K562 (cell line): ENCODE data around the gene CLDN25.

Source experiments
- CBFB ChIP-seq: sonication (generic); formaldehyde crosslinking; IDR thresholded peaks from 2 replicates; pipeline ENCODE4 v1.4.0; 2020; ENCODE audit warnings: mild to moderate bottlenecking, missing genetic modification reagents
- NFRKB ChIP-seq: fragments of 450-650 bp; IDR thresholded peaks from 2 replicates; pipeline ENCODE4 v1.6.1; 2016; ENCODE audit warnings: low read depth
- REST ChIP-seq, 2 experiments: fragments of 450-650 bp; formaldehyde crosslinking in 1 of 2; IDR thresholded peaks; 2 replicates each; pipeline versions ENCODE4 v1.4.0 to v1.6.1; 2014 to 2020; ENCODE audit warnings: mild to moderate bottlenecking in 2 of 2, borderline replicate concordance in 1 of 2, low read depth in 1 of 2
- TAF15 ChIP-seq: fragments of 200-400 bp; formaldehyde crosslinking; IDR thresholded peaks from 2 replicates; pipeline ENCODE4 v1.6.1; 2017; ENCODE audit warnings: mild to moderate bottlenecking, low read depth, low read length, moderate library complexity
- TCFL5 ChIP-seq: fragments of 250-450 bp; sonication (Bioruptor Pico); conservative IDR thresholded peaks from 2 replicates; pipeline ENCODE4 v1.6.1; 2021; ENCODE audit warnings: mild to moderate bottlenecking, moderate library complexity, matching md5 sums
- ZNF143 ChIP-seq: sonication (generic); formaldehyde crosslinking; IDR thresholded peaks from 2 replicates; pipeline ENCODE4 v1.9.0; 2022; ENCODE audit warnings: mild to moderate bottlenecking, missing genetic modification reagents

- TF ChIP-seq CBFB (CRISPR knock-in tag) (no peak), ZNF143 (CRISPR knock-in tag) (no peak), NFRKB (no peak), REST (IDR thresholded peaks at IDR 0.05; ENCODE audit: borderline replicate concordance) (no peak), REST (CRISPR knock-in tag; IDR thresholded peaks at IDR 0.05; ENCODE audit: low read depth) (no peak), TAF15 (no peak), TCFL5 (CRISPR knock-in tag) (no peak)
Measured at GRCh38 chr11:113760241-113760640, 19.4 kb upstream of the CLDN25 start.
